Adipocyte (in vitro differentiated cells): ENCODE measurements around the gene NDUFA3.

ENCODE experiments used
- DNase-seq: peaks from one replicate; pipeline ENCODE4 v3.0.0-alpha.2; 2015; ENCODE audit warnings: low read depth
- H3K27me3 ChIP-seq: replicated peaks from 2 replicates; pipeline ENCODE4 v1.7.0; 2013; ENCODE audit warnings: mild to moderate bottlenecking, low read length, moderate library complexity; ENCODE audit not compliant: control insufficient read depth, insufficient read depth
- H3K36me3 ChIP-seq: 2 replicates; pipeline ENCODE4 v1.7.0; 2013; ENCODE audit warnings: low read length, mild to moderate bottlenecking, moderate library complexity; ENCODE audit not compliant: control insufficient read depth, insufficient read depth, severe bottlenecking
- H3K4me1 ChIP-seq: 2 replicates; pipeline ENCODE4 v1.7.0; 2013; ENCODE audit warnings: mild to moderate bottlenecking, low read length, moderate library complexity; ENCODE audit not compliant: control insufficient read depth, insufficient read depth
- H3K4me3 ChIP-seq: 2 replicates; pipeline ENCODE4 v1.7.0; 2013; ENCODE audit warnings: mild to moderate bottlenecking, low read length, moderate library complexity
- H3K9ac ChIP-seq: 2 replicates; pipeline ENCODE4 v1.7.0; 2013; ENCODE audit warnings: mild to moderate bottlenecking, low read length, moderate library complexity
- H3K9me3 ChIP-seq: 2 replicates; pipeline ENCODE4 v1.7.0; 2013; ENCODE audit warnings: mild to moderate bottlenecking, low read length, moderate library complexity; ENCODE audit not compliant: control insufficient read depth

Gene NDUFA3

GRCh38 chr19:54133312-54133956, 30.8 kb downstream of the NDUFA3 start:
- Histone ChIP-seq H3K4me3 (no peak overlapping the region), H3K27me3 (peaks cover 2% of the 10 kb centered on the region), H3K4me1 (peaks cover 10% of the 10 kb centered on the region), H3K9ac (no peak overlapping the region), H3K9me3 (no peaks in the 10 kb centered on the region), H3K36me3 (peaks cover 28% of the 10 kb centered on the region)
- DNase-seq: no peak

DNA sequence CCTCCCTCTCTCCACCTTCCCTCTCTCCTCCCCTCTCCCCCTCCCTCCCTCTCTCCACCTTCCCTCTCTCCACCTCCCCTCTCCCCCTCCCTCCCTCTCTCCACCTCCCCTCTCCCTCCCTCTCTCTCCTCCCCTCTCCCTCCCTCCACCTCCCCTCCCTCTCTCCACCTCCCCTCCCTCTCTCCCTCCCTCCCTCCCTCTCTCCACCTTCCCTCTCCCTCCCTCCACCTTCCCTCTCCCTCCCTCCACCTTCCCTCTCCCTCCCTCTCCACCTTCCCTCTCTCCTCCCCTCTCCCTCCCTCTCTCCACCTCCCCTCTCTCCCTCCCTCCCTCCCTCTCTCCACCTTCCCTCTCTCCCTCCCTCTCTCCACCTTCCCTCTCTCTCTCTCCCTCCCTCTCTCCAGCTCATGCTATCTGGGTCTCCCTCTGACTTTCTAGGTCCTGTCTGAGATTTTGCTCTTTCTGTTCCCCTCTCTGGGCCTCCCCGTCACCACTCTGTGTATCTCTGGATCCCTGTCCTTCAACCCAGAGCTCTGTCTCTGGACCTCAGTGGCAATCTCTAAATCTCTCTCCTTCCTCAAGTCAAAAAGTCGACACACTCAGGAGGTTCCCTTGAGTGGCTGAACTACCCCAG, 31.4 kb downstream of the NDUFA3 start:
- peaks cover 23% of the 10 kb centered on the region for H3K36me3 ChIP-seq
- H3K27me3 ChIP-seq: peaks cover 2% of the 10 kb centered on the region
- H3K9ac ChIP-seq: no peak overlapping the region
- no peak for DNase-seq
- no peak overlapping the region for H3K4me3 ChIP-seq
- H3K9me3 ChIP-seq: no peaks in the 10 kb centered on the region
- peaks cover 13% of the 10 kb centered on the region for H3K4me1 ChIP-seq

DNA sequence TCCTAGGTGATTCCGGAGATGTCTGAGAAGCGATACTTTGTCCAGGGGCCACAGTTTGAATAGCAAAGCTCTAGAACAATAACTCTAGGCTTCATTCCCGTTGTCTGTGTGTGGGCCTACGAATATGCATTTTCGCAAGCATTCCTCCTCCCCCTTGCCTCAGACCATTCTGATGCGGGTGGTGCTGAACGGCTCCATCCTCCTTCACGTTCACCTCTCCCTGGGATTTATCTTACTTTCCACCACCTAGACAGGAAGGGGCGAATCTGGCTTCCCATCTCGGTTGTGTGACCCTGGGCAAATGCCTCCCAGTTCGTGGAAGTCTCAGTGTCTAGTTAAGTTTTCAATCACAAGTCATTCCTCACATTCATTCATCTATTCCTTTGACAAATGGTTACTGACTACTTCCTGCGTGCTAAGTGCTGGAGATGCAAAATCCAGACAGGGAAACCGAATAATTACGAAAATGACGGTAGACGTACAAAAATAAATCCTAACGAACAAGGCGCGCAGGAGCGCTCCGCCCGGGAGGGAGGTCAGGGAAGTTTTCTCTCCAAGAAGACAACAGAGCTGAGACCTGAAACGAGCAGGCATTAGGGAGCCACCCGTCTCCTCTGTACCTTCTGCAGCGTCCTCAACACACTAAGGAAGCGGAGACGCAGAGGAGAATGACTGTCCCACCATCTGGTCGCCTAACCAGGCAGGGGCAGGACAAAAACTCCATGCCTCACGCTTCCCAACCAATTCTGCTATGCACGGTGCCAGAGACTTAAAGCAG, 33.6 kb downstream of the NDUFA3 start:
- H3K9ac ChIP-seq: peak overlapping the region; percentile 42
- no peaks in the 10 kb centered on the region for H3K9me3 ChIP-seq
- peaks cover 17% of the 10 kb centered on the region for H3K4me1 ChIP-seq
- peak; percentile 43 for DNase-seq
- peaks cover 2% of the 10 kb centered on the region for H3K27me3 ChIP-seq
- H3K4me3 ChIP-seq: peak overlapping the region; percentile 77
- H3K36me3 ChIP-seq: peaks cover 7% of the 10 kb centered on the region

- peak overlapping the region; percentile 77 for H3K4me3 ChIP-seq
- DNase-seq: peak; percentile 100
- peak overlapping the region; percentile 88 for H3K9ac ChIP-seq
- H3K9me3 ChIP-seq: no peaks in the 10 kb centered on the region
- H3K4me1 ChIP-seq: peaks cover 17% of the 10 kb centered on the region
- H3K36me3 ChIP-seq: no peaks in the 10 kb centered on the region
- H3K27me3 ChIP-seq: peaks cover 2% of the 10 kb centered on the region
Measured at GRCh38 chr19:54136864-54137698, 34.4 kb downstream of the NDUFA3 start.

GRCh38 chr19:54137699-54138488, 35.2 kb downstream of the NDUFA3 start, which contains the start of gene CNOT3:
CNOT3 (plus strand) TSS chr19:54137762; CDS start chr19:54142979, 5,217 bp downstream.
- H3K9me3 ChIP-seq: no peaks in the 10 kb centered on the region
- peaks cover 6% of the 10 kb centered on the region for H3K36me3 ChIP-seq
- H3K27me3 ChIP-seq: peaks cover 2% of the 10 kb centered on the region
- peak within 1 kb of the TSS; percentile 77 for H3K4me3 ChIP-seq
- H3K4me1 ChIP-seq: peaks cover 17% of the 10 kb centered on the region
- peak within 1 kb of the TSS; percentile 88 for H3K9ac ChIP-seq
- peak; percentile 58 for DNase-seq

DNA sequence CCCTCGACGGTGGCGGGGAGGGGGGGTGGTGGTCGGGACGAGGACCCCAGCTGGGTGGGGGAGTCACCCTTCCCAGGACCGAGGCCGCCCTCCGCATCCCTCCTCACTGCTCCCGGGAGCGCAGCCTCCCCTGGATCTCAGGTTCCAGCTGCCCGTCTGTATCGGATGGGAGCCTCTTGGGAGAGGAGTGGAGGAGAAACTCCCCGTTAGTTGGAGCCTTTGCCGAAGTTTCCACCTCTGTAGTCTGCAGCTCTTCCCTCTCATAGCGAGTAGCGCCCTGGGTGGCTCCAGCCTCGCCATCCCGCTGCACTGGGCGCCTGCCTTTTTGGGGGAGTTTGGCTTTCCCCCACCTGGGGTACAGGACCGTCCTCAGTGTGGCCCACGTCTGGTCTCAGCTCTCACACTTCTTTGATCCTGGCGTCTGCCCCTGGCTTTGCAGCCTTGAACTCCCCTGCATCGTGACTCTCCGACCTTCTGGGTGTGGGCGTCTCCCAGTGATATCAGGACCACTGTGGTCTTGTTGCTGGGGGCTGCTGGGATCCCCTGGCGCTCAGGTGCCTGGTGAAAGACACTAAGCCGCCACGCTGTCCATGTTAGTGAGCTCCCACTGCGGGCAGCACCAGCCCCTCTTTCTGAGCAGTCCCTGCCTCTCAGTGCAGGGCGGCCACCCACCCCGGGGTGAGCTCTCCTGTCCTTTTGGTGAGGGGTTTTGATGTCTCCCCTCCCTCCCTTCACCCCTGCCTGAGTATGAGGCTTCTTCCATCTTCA, 36.0 kb downstream of the NDUFA3 start:
- peaks cover 17% of the 10 kb centered on the region for H3K4me1 ChIP-seq
- peak overlapping the region; percentile 88 for H3K9ac ChIP-seq
- no peaks in the 10 kb centered on the region for H3K9me3 ChIP-seq
- peaks cover 14% of the 10 kb centered on the region for H3K36me3 ChIP-seq
- peak overlapping the region; percentile 74 for H3K4me3 ChIP-seq
- H3K27me3 ChIP-seq: no peaks in the 10 kb centered on the region
- DNase-seq: peak; percentile 37

DNA sequence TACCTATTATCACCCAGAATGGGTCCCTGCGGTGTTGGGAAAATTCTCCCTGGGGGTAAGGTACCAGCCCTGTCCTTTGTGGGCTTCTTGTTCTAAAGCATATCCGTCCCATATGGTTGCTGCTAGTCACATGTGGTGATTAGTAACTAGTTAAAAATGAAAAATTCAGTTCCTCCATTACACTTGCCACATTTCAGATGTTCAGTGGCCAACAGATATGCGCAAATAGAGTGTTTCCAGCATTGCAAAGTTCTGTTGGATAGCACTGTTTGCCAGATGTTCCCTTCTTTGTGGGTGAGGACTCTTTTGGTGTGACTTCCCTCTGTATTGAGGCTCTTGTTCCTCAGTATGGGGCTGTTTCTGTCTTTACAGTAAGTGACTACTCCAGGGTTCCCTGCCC, 38.7 kb downstream of the NDUFA3 start:
- Histone ChIP-seq H3K4me3 (no peak overlapping the region), H3K4me1 (peaks cover 10% of the 10 kb centered on the region), H3K27me3 (no peaks in the 10 kb centered on the region), H3K36me3 (peaks cover 40% of the 10 kb centered on the region), H3K9me3 (no peaks in the 10 kb centered on the region), H3K9ac (no peak overlapping the region)
- DNase-seq: no peak

GRCh38 chr19:54142166-54142780, 39.6 kb downstream of the NDUFA3 start:
- H3K4me3 ChIP-seq: no peak overlapping the region
- peaks cover 50% of the 10 kb centered on the region for H3K36me3 ChIP-seq
- no peak for DNase-seq
- H3K4me1 ChIP-seq: peaks cover 7% of the 10 kb centered on the region
- no peaks in the 10 kb centered on the region for H3K9me3 ChIP-seq
- no peaks in the 10 kb centered on the region for H3K27me3 ChIP-seq
- no peak overlapping the region for H3K9ac ChIP-seq

- H3K36me3 ChIP-seq: peaks cover 73% of the 10 kb centered on the region
- H3K4me3 ChIP-seq: no peak overlapping the region
- H3K4me1 ChIP-seq: no peaks in the 10 kb centered on the region
- H3K9ac ChIP-seq: no peak overlapping the region
- no peaks in the 10 kb centered on the region for H3K9me3 ChIP-seq
- DNase-seq: no peak
- no peaks in the 10 kb centered on the region for H3K27me3 ChIP-seq
Measured at GRCh38 chr19:54145541-54146158, 43.0 kb downstream of the NDUFA3 start.
